SK-N-MC (cell line): ENCODE measurements around the gene GSG1L.

Experiments used
- DNase-seq: peaks from one replicate; pipeline ENCODE4 v3.0.0-alpha.2; 2011; ENCODE audit warnings: low read depth, low spot score
- H3K27ac ChIP-seq: fragments of 200-600 bp; sonication (generic); 2 replicates; pipeline ENCODE4 v1.5.1; 2016; ENCODE audit warnings: mixed run types
- H3K36me3 ChIP-seq: fragments of 200-600 bp; sonication (generic); 2 replicates; pipeline ENCODE4 v1.6.1; 2017; ENCODE audit warnings: antibody characterized with exemption, low read length, mixed read lengths; ENCODE audit not compliant: insufficient read depth
- H3K4me3 ChIP-seq: fragments of 200-600 bp; sonication (generic); 2 replicates; pipeline ENCODE4 v1.5.1; 2016
- H3K9ac ChIP-seq: fragments of 200-600 bp; sonication (generic); 2 replicates; pipeline ENCODE4 v1.8.0; 2017; ENCODE audit warnings: mixed run types, mixed read lengths; ENCODE audit not compliant: insufficient read length
- H3K9me3 ChIP-seq: fragments of 200-600 bp; sonication (generic); 2 replicates; pipeline ENCODE4 v1.6.1; 2017; ENCODE audit warnings: low read depth, mild to moderate bottlenecking, antibody characterized with exemption, low read length, moderate library complexity, mixed read lengths
- EZH2 ChIP-seq: fragments of 200-600 bp; sonication (generic); IDR thresholded peaks from one replicate; pipeline ENCODE4 v1.6.1; 2017; ENCODE audit warnings: antibody characterized with exemption
- FOXP2 ChIP-seq: optimal IDR thresholded peaks from 2 replicates; pipeline ENCODE3; 2011; ENCODE audit warnings: mild to moderate bottlenecking, moderate library complexity; ENCODE audit not compliant: insufficient read depth; ENCODE audit errors: extremely low read length, control extremely low read depth
- POLR2AphosphoS5 ChIP-seq: IDR thresholded peaks from 2 replicates; pipeline ENCODE4 v1.6.1; 2012; ENCODE audit warnings: mild to moderate bottlenecking, low read depth, low read length, borderline replicate concordance

GSG1L gene

DNA sequence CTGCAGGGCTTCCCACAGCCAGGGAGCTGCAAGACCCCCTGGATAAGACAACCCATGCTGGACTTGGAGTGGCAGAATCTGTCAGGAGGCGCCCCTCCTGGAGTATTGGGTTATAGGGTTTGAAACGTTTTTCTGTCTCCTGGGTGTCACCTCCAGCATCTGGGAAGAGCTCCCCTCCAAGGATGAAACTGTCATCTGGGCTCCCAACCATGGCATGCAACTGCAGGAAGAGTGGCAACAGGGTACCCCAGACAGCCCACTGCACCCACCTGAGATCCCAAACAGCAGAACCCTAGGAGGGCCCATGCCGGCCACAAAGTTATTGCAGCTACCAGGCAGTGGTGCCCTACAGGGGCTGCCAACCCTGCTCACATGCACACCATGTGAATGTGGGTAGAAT is 636 bp upstream of the GSG1L start:
- no peak for TF ChIP-seq FOXP2
- TF ChIP-seq POLR2AphosphoS5: no peak
- Histone ChIP-seq H3K27ac (no peak overlapping the region), H3K9me3 (no peaks in the 10 kb centered on the region), H3K9ac (no peak overlapping the region), H3K36me3 (no peaks in the 10 kb centered on the region), H3K4me3 (no peak overlapping the region)
- no peak for DNase-seq

DNA sequence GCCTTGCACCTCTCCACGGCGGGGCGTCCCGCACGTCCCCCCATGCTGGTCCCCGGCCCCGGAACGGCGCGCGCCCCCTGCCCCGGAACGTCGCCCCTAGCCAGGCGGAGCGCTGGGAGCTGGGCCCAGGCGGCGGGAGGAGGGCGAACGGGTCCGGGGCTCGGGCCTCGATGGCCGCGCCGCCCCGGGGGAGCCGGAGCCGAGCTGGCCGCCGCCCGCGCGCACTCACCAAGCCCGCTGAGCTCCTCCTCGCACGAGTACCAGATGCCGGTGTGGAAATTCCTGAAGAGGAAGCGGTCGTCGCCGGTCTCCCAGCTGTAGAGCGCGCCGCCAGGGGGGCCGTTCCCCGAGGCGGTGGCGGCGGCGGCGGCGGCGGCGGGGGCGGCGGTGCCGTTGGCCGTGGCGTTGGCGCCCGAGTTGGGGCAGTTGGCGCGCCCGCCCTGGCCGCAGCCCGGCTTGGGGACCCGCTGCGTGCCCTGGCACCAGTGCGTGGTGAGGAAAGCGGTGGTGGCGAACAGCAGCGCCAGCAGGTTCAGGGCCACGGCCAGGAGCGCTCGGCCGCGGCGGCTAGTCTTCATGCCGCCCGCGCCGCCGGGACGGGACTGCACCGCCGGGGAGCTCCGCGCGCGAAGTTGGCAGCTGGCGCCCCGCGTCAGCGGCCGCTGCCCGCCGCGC is 530 bp downstream of the GSG1L start:
- no peak overlapping the region for H3K9ac ChIP-seq
- no peaks in the 10 kb centered on the region for H3K36me3 ChIP-seq
- H3K27ac ChIP-seq: no peak overlapping the region
- no peaks in the 10 kb centered on the region for H3K9me3 ChIP-seq
- TF ChIP-seq FOXP2 (no peak), POLR2AphosphoS5 (no peak), EZH2 (no peak)
- DNase-seq: no peak
- H3K4me3 ChIP-seq: no peak overlapping the region

DNA sequence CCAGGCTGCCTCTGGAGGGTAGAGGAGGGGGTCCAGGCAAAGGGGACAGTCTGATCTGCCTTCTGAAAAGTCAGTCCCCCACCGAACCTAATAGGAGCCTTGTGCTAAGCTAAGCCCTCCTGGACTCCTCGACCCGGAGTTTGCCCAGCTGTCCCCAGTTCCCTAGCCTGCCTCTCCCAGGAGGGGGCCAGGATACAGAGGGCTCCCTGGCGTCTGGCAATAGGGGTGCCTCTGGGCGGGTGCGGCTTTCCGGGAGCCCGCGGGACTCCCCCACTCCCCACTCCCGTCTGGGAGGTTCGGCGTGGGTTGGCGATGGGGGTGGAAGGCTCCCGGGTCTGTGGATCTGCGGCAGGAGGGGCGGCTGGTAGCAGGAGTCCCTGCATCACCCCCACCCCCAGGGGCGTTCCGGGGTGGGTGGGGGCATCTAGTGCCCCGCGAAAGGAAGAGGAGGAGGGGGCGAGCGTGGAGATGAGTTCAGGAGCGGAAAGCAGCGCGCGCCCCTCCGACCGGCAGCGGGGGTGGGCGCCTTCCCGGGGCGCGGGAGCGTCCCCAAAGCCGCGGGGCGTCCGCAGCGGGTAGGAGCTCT is 1.2 kb downstream of the GSG1L start:
- H3K36me3 ChIP-seq: no peaks in the 10 kb centered on the region
- no peak overlapping the region for H3K27ac ChIP-seq
- H3K4me3 ChIP-seq: no peak overlapping the region
- TF ChIP-seq POLR2AphosphoS5: no peak
- no peak for TF ChIP-seq FOXP2
- no peak for TF ChIP-seq EZH2
- no peaks in the 10 kb centered on the region for H3K9me3 ChIP-seq
- no peak for DNase-seq
- no peak overlapping the region for H3K9ac ChIP-seq

DNA sequence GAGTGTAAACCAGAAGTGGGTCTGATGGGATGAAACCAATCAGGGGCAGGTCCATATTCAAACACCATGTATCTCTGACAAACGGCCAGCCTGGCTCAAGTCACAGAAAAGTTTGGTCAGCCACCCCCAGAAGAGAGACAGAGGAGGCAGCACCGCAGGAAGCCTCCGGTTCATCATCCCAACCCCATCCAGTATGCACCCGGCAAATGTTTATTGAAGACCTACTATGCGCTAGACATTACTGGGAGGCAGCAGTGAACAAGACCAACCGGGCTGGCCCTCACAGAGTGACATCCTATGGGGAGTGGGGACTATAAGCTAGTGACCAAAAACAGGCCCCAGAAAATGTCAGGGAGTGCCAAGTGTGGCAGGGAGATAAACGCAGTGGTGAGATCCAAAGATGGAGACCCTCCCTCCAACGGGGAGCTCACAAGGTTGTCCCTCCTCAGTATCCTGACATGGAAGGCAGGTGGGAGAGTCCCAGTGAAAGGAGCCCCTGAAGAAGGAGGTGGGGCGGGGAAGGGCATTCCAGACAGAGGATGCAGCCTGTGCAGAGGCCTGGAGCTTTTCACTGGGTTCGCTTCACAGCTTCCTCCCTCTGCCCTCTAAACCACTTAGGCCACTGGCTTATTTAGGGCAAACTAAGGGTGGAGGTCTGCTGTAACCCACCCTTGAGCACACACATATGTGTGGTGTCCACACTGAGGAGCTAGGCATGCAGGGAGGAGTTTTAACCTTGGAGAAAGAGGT is 2.0 kb downstream of the GSG1L start:
- no peak overlapping the region for H3K27ac ChIP-seq
- no peak for DNase-seq
- H3K36me3 ChIP-seq: no peaks in the 10 kb centered on the region
- no peak overlapping the region for H3K9ac ChIP-seq
- TF ChIP-seq POLR2AphosphoS5 (no peak), EZH2 (no peak), FOXP2 (no peak)
- no peak overlapping the region for H3K4me3 ChIP-seq
- no peaks in the 10 kb centered on the region for H3K9me3 ChIP-seq

DNA sequence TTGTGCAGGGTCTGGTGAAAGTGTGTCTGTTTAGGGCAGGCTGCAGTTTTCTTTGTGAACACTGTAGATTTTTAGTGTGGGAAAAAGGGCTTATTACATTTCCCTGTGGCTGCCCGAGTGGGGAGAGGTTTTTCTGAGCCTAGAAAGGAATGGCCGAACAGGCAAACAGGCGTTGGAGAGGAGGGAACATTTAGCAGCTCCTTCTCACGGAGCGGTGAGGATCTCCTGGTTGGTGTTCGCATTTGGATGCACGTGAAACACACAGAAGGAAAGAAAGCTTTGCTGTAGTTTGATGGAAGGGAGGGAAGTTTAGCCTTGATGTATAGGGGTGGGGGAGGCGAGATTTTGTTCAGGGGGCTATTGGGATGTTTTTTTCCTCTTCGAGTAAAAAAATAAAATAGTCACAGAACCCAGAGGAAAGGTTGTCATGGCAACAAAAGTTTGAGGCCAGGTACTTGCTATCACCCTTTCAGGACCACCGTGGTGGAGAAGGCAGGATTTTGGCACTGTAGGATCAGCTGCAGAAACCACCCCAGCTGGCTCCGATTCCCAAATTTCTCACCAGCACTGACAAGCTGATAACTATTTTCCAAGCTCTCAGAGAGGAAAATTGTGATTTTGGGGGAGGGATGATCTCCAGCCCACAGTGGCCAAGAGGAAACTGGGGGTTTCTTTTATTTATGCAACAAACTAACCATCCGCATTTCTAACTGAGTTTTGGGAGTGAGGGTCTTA is 3.5 kb downstream of the GSG1L start:
- Histone ChIP-seq H3K9ac (no peak overlapping the region), H3K27ac (no peak overlapping the region), H3K9me3 (no peaks in the 10 kb centered on the region), H3K36me3 (no peaks in the 10 kb centered on the region), H3K4me3 (no peak overlapping the region)
- TF ChIP-seq FOXP2 (no peak), POLR2AphosphoS5 (no peak), EZH2 (no peak)
- no peak for DNase-seq

DNA sequence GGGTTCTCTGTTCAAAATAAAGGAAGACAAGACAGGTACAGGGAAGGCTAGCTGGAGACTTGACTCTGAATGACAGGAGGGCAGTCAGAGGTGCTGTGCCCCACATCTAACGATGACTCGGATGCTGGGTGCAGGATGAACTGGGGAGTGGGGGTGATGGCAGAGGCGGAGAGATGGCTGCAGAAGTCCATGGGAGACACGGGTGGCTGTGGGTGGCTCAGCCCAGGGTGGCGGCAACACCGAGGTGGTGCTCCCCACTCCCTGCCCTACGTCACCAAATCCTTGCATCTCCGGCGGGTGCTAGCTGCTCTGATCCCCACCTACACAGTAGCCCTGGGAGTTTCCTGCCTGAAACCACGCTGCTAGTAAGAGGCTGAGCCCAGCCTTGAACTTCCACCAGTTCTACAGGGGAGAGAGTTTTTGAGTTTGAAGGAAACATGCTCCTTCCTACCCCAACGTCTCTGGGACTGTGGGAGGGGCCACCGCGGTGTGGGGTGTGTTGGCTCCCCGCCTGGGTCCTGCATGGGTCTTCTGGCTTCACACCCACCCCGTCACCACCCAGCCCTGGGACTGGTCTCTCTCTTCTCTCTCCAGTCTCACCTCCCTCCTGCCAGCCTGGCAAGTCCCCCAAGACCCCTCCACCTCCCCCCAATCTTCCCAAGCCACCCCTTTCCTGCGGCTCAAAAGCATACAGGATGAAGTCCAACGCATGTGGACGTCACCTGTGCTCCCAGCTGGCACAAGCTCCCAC is 4.5 kb downstream of the GSG1L start:
- H3K9ac ChIP-seq: no peak overlapping the region

DNA sequence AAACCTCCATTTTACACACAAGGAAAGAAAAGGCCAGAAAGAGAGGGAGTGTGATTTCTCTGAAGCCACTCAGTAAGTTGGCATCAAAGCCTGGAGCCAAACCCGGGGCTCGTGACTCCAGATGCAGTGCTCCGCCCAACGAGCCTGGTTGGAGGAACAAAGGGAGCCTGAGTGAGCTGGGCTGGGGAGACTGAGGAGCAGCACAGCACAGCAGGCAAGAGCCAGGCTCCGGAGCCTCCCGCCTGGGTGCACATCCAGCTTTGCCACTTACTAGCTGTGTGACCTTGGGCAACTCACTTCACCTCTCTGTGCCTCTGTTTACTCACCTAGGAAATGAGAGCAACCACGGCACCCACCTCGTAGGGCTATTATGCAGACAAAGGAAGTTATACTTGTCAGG is 5.6 kb downstream of the GSG1L start:
- H3K9me3 ChIP-seq: no peaks in the 10 kb centered on the region
- H3K9ac ChIP-seq: no peak overlapping the region
- no peak overlapping the region for H3K4me3 ChIP-seq
- TF ChIP-seq POLR2AphosphoS5 (no peak), FOXP2 (no peak), EZH2 (no peak)
- no peak for DNase-seq
- H3K36me3 ChIP-seq: no peaks in the 10 kb centered on the region
- H3K27ac ChIP-seq: no peak overlapping the region

More for the DNA sequence above, 4.5 kb downstream of the GSG1L start:
- Histone ChIP-seq H3K9me3 (no peaks in the 10 kb centered on the region), H3K27ac (no peak overlapping the region), H3K4me3 (no peak overlapping the region), H3K36me3 (no peaks in the 10 kb centered on the region)
- no peak for DNase-seq
- TF ChIP-seq FOXP2 (no peak), EZH2 (no peak), POLR2AphosphoS5 (no peak)

DNA sequence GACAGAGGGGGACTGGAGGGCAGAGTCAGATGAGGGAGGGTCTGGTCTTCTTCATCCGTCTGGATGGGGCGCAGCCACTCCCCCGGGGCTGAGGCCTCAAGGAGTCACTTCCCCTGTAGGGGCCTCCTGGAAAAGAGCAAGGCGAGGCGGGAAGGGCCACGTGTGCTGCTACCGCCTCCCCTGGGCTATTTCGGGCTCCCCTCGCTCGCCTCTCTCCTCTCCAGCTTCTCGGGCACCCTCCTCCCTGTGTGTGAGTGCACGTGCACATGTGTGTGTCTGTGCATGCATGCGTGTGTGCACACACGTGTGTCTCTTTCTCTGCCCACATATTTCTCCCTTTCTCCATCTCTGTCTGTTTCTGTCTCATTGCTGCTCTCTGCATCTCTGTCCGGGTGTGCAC is 10.1 kb downstream of the GSG1L start:
- Histone ChIP-seq H3K27ac (no peak overlapping the region), H3K9ac (no peak overlapping the region), H3K9me3 (no peaks in the 10 kb centered on the region), H3K36me3 (no peaks in the 10 kb centered on the region), H3K4me3 (no peak overlapping the region)
- no peak for DNase-seq
- TF ChIP-seq POLR2AphosphoS5 (no peak), FOXP2 (no peak), EZH2 (no peak)
